Retina (tissue), 1 donor: ENCODE results near the gene TGIF1.

Experiments
- DNase-seq: peaks from one replicate; pipeline ENCODE4 v3.0.0-alpha.2; 2016

The TGIF1 gene

DNA sequence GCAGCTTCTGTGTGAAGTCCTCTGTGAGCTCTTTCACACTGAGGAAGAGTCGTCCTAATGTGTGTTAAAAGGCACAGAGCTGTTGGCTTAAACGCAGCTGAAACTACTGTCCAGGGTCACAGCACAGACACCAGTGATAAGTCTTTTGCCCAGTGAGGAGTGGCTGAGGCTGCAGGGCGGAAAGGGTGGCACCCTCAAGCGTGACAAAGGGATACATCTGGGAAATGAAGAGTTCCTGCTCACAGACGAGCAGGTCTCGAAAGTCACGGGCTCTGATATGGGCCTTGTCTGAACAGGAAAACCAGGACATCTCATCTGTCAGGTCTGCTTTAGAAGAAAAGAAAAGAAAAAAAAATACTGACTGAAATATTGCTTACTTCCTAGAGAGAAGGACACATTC is 36.5 kb downstream of the TGIF1 start:
- no peak for DNase-seq

DNA sequence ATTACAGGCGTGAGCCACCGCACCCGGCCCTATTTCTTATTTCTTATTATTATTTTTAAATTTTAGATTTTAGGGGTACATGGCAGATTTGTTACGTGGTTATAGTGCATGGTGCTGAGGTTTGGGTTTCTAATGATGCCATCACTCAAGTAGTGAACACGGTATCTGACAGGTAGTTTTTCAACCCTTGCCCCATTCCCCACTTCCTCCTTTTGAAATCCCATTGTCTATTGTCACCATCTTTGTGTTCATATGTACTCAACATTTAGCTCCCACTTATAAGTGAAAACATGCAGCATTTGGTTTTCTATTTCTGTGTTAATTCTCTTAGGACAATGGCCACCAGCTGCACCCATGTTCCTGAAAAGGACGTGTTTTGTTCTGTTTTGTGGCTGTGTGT is 39.5 kb downstream of the TGIF1 start:
- DNase-seq: no peak

DNA sequence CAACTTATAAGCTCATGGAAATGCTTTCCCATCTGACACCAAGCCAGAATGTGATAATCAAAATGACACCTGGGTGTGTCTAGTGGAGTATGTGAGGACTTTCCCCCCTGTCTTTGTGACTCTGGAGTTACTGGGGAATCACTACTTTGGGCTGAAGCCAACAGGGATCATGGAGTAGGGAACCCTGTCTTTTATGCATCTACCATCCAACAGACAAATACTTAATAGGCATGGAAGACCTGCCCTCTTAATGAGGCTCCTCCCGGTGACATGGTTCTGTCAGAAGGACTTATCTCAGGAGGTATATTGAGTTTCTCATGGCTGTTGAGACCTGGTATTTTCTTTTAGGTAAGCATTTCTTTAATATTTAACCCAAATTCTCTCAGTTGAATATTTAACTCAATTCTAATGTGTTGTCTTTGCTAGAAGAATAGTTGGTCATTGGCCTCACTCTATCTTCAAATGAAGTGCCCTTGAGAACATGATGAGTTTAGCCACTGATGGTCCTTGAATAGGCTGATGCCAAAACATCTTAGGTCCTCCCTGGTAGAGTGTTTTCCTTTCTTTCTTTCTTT is 42.1 kb downstream of the TGIF1 start:
- DNase-seq: no peak

DNA sequence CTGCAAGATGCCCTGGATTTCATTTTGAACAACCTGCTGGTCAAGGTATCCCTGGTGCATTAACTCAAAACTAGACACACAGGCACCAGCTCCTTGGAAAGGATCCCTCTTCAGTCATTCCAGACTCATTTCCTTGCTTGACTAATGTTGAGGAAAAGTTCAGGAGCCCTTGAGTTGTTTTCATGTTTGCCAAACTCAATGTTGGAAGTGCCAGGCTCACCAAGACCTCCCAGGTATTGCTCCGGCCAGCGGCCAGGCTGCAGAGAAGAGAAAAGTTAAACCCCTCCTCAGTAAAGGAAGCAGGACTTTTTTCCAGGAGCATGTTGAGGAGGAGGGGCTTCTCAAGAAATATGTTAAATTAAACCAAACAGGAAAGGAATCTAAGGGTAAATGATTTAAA is 42.7 kb downstream of the TGIF1 start:
- DNase-seq: no peak

DNA sequence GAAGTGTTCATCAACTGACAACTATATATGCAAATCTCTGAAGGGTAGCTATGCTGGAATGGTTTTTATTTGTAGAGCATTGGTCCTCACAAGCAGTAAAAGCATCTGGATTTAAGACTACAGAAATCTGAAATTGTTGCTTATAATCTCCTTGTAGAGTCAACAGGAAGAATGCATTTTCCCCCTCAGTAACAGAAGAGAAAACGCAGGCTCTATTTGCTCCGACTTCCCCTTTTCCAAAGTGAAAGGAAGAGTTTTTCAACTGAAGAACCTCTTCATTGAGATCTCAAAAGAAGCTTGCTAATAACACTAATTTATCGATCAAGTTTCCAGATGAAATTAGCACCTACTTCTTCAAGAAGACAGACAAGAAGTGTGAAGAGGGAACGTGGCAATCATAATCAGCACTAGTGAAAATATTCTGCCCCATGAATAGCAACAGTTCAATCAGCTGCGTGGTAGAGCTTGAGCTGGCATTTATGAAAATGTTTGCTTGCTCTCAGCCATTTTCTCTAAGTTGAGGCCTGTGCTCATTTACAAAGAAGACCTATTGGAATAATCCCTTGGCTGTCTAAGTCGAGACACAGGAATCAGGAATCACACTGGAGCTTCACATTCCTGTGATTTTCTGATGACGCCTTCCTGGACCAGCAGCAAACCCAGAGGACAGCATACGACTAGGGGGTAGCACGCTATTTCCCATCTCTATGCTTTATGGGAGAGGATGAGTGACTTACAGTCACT is 43.7 kb downstream of the TGIF1 start:
- no peak for DNase-seq

DNA sequence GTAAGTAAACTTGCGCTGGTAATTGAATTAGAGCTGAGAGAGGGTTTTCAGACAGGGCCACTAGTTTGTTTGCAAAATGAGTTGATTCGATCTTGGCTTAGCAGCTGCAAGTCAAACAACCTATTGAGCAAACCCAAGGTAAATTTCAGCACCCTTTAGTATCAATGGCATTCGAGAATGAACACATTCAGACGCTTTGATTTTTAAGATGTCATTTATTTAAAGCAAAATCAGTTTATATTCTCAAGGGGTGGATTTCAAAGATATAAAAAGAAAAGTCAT is 44.2 kb downstream of the TGIF1 start:
- no peak for DNase-seq

DNA sequence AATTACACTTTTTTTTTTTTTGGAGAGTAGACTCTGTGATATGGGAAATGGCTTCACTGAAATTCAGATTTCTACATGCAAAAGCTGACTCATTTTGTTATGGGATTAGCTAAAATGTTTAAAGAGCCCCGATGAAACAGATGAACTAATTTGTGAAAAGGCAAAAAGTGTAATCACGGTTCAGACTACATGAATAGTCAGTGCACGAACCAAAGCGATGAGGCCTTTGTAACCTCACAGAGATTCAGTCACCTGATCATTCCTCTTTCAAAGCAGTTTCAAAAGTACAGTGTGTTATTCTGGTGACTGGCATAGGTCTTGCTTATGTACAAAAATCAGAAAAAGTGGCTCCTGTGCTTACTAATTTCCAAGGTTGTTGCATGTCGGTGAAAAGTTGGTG is 44.6 kb downstream of the TGIF1 start:
- no peak for DNase-seq

DNA sequence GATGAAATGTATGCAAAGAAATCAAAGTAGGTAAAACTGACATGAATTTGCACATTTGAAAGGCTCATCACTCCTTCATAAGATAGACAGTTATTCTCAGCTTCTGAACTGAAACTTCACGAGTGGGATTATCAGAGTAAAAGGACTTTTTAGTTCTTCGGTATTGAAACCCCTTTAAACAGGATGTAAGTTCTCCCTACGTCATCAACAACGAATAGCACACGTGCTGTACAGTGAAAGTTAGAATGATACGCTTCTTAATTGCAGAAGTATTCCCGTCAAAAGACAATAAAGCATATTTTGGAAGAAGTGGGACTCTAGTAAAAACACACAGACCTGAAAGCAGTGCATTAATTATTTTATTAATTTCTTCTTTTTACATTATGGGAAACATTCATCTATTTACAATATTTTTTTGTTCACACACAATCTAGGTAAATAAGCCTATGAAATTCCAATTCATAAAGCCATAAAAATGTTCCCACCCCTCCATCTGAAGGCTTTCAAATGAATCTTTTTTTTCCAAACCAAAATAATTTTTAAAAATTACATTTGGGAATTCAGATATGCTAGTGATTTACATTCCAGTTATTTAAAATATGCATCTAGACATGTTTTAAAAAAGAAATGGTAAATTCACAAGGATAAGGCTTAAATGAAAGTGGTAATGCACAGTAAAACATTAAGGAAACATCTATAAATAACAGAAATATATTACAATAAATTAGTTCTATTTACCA is 45.9 kb downstream of the TGIF1 start:
- no peak for DNase-seq

DNA sequence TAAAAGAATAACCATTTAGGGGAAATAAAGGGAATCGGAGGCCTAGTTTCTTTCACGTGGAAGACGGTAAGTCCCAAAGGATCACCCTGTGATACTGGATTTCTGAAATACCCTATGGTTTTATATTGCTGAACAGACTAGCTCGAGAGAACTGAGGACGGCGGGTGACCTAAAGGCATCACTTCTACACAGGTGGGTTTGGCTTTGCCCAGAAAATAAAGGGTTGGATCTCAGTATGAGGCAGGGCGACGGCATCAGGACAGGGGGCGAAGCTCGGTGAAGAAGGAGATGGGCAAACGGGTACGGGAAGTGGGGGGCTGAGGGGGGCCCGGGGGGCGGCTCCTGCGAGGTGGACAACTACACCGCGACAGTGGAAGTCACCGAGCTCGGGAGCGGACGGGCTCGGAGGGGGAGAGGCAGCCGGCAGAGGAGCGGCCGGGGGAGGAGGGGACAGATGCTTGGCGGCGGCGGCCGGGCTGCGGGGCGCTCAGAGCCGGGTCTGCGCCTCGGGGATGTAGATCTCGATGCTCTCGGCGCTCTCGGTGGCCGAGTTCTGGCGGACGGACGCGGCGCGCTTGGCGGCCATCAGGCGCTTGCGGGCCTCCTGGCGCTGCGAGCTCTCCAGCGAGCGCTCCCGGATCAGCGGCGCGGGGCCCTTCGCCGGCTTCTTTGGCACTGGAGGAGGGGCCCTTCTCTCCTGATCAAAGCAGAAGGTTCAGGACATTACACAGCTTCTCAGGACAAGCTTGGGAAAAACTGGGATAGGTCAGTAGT is 48.9 kb downstream of the TGIF1 start:
- peak; percentile 87 for DNase-seq

DNA sequence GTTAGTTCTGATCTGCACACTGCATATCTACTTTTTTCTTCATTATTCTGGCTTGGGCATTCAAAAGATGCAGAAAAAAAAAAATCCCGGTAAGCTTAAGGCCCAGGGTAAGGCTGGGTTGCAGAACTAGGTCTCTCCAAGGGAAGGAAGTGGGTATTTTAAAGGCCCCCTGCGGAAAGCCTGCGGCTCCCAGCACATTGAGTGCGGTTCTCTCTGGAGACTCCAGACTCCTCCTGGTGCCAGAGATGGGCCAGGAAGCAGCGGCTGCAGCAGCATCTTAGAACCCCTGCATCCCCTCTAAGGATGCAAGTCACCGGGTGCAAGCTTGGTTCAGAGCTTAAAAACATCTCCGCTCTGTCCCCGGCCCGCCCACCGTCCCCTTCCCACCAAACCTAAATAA is 49.5 kb downstream of the TGIF1 start:
- no peak for DNase-seq

DNA sequence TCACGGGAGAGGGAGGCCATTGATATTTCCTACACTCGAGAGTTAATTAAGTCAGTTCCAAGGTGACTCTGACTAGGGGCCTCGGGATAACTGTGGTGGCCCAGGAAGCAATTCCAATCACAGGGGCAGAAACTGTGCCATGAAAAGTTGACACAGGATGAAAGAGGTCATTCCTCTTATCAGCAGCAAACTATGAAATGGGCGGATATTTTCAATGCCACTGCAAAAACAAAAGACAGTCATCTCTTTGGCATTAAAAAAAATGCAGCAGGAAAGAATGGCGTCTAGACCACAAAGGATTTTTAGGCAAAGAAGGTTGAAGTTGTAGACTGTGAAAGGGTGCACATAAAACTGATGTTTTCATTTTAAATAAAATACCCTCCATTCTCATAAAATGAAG is 50.0 kb downstream of the TGIF1 start:
- DNase-seq: no peak

DNA sequence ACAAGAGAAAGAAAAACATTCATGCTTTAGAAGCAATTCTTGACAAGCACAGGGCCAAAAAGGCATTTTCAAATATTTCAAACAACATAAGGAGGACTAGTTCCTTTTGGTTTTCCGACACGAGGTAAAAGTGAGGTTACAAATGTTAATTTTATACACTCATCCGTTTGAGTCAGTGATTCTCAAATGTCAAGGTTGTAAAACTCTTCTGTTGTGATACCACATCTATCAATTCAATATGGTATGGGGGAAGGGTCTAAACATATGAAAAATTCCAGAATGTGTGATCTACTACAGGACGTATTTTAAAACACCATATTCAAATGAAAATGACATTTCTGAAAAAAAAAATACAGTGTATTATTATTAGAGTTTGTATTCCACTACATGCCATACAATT is 52.7 kb downstream of the TGIF1 start:
- DNase-seq: no peak

DNA sequence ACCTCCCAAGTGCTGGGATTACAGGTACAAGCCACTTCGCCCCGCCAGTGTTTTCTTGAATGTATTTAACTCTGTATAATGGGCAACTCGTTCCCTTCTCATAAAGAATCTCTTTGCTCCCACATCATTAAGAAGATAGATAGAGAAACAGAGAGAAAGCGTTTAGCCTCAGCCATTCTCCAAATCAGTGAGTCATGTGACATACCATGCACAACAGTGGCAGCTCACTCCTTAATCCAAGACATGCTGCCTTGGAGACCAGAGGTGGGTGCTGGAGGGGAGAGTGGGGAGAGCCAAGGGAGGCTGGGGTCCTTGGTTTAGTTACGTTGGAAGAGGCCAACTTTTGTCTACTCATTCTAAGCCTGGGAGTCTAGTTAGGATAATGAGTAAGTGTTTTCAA is 54.7 kb downstream of the TGIF1 start:
- DNase-seq: no peak

DNA sequence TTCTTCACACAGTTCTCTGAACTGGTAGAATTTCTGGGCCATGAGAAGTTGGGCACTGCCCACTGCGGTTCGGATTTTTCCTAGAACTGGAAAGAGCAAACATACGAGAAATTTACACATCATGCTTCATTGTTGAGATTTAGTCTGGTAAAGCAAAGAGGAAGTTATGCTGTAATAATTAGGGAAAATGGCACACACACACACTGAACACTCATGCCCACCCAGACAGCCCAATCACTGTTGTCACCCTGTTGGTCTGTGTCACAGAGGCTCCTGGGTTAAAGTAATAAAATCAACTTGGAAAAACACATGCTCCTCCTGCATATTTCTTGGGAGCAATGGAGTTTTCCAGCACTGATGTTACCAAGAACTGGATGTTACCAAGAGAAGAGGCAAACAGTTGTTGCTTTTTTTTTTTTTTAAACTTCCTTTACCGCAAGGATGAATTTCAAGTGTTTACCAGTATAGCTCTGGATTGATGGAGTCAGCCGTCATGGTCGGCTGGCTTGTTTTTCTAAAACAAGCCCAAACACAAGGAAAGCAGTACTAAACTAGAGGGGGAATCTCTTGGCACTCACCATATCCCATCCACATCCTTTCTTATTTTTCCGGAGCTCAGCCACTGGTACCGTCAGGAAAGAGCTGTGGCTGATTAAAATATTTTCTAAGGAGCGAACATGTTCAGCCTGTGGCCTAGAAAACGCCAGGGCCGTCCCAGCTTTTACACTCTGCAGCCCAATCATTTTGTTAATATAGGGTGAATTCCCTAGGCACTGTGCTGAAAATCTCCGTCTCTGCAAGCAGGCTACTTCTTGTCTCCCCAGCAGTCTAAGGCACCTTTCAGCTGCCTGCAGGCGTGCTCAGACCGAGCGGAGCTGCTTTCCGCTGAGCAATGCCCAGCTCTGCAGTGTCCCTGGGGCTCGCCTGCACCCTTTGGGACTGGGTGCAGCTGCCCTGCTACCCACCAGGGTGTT is 58.9 kb downstream of the TGIF1 start:
- DNase-seq: peak; percentile 53
